GM12873 (cell line): ENCODE measurements around the gene VWF.

ENCODE experiments used
- TF ChIP-seq, protein P1 (sequence below): IDR thresholded peaks from 2 replicates; pipeline ENCODE4 v1.5.1; 2012; ENCODE audit warnings: low read depth, mild to moderate bottlenecking, moderate library complexity, low read length, control low read depth; ENCODE audit not compliant: insufficient read depth; ENCODE audit errors: missing control alignments

VWF gene

DNA sequence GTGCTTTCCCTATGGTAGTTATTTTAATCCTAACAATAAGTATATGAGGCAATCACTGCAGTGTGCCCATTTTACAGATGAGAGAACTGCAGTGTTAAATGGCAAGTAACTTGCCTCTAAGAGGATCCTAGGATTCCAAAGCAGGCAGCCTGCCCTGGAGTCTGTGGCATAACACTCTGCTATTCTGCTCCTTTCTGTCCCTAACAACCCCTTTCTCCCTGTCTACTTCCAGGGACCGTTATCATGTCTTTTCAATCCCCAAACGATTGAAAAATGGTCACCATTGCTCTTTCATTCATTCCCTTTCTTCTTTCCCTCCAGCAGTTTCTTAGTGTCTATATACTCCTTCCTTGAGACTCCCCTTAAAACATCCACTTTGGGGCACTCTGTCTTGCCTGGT, 178.1 kb downstream of the VWF start:
- TF ChIP-seq, protein P1, sequence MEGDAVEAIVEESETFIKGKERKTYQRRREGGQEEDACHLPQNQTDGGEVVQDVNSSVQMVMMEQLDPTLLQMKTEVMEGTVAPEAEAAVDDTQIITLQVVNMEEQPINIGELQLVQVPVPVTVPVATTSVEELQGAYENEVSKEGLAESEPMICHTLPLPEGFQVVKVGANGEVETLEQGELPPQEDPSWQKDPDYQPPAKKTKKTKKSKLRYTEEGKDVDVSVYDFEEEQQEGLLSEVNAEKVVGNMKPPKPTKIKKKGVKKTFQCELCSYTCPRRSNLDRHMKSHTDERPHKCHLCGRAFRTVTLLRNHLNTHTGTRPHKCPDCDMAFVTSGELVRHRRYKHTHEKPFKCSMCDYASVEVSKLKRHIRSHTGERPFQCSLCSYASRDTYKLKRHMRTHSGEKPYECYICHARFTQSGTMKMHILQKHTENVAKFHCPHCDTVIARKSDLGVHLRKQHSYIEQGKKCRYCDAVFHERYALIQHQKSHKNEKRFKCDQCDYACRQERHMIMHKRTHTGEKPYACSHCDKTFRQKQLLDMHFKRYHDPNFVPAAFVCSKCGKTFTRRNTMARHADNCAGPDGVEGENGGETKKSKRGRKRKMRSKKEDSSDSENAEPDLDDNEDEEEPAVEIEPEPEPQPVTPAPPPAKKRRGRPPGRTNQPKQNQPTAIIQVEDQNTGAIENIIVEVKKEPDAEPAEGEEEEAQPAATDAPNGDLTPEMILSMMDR = no peak

GRCh38 chr12:5945071-5946008, 179.1 kb downstream of the VWF start, which contains the start of gene ANO2:
TSS of gene ANO2 (minus strand) at chr12:5945259. CDS start at chr12:5945217, 42 bp downstream.
- TF ChIP-seq, protein P1 = no peak

DNA sequence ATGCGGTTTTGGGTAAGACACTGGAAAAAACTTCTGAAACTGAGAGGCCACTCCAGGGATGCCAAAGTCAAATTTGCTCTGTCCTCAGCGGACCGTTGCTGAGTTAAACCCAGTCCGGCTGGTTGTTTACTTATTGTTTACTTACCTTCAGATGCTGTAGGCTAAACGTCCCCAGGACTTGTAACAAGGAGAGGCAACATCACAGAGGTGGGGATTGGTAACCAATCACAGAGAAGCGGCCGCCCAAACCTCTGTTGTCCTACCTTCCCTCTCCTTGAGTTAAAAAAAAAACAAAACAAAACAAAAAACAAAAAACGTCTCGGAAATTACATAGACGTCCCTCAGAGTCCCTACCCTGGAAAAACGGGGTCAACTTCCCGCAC, 179.8 kb downstream of the VWF start:
- TF ChIP-seq, protein P1 = no peak

GRCh38 chr12:5944053-5944452, 180.4 kb downstream of the VWF start:
- TF ChIP-seq, protein P1 = no peak

DNA sequence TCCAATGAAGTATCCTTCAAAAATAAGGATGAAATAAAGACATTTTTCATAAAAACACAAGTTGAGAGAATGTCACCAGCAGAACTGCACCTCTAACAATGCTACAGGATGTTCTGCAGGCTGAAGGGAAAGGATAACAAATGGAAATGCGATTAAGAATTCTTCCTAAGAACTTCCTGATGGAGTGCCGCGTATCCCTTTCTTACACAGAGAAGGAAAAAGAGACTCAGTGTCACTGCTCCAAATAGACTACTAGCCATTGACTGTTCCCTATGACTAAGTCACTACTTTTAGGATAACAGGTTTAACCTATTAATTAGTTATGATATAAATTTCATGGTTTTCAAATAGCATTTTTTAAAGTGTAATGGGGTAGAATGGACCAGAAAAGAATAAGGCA, 182.6 kb downstream of the VWF start:
- TF ChIP-seq, protein P1 = no peak

DNA sequence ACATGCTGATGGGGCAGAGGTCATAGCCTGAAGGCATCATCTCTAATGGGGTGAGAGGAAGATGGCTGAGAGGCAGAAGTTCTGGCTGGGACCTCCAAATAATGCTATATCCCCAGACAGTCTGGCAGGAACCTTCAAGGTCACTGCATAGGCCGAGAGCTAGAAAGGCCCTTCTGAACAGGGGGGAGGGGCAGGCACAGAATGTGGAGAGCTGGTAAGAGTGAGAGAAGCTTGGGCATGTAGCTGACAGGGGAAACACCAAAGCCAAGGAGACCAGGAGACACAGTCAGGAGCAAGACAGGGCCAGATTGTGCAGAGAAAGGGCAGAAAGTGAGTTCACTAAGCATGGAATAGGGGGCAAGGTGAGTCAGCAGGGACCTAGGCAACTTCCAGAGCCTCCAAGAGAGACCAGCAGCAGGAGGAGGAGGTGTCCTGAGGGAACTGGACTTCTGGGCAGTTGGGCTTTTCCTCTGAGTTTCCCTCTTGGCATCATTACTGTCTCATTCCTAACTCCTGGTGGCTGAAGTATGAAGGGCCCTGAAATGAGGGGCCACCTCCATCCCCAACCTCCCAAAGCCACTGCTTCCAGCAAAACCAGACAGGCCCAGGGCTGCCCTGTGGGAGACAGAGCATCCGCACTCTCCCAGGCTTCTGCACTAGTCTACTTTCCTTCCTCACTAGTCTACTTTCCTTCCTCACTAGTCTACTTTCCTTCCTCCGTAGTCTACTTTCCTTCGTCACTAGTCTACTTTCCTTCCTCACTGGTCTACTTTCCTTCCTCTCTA, 196.5 kb downstream of the VWF start:
- TF ChIP-seq, protein P1 = no peak

- TF ChIP-seq, protein P1 = no peak
These were observed 198.8 kb downstream of the VWF start for GRCh38 chr12:5925646-5926045.
